Measurements from ENCODE around the gene HDHD3. TPM values are rescaled to one million over a fixed set of nuclear protein-coding genes. Genes with fewer than 3 reads are reported as not detected.
A peak's percentile ranks its signal among the peaks of the same experiment; 100 is the strongest.

The HDHD3 gene
- polyA plus RNA-seq, 1 donor (not counting 4 experiments of a cell fraction or from before 2014, with no cell fraction given) = 14.7 TPM

GRCh38 chr9:113401027-113401792 lies 24.4 kb upstream of the HDHD3 start, which contains the start of gene ALAD:
ALAD (minus strand) TSS chr9:113401284; CDS start chr9:113393559, 7,725 bp downstream.
- no peak for TF ChIP-seq EZH2 (IDR thresholded peaks at IDR 0.05; ENCODE audit: low read length)
- TF ChIP-seq, protein P1, sequence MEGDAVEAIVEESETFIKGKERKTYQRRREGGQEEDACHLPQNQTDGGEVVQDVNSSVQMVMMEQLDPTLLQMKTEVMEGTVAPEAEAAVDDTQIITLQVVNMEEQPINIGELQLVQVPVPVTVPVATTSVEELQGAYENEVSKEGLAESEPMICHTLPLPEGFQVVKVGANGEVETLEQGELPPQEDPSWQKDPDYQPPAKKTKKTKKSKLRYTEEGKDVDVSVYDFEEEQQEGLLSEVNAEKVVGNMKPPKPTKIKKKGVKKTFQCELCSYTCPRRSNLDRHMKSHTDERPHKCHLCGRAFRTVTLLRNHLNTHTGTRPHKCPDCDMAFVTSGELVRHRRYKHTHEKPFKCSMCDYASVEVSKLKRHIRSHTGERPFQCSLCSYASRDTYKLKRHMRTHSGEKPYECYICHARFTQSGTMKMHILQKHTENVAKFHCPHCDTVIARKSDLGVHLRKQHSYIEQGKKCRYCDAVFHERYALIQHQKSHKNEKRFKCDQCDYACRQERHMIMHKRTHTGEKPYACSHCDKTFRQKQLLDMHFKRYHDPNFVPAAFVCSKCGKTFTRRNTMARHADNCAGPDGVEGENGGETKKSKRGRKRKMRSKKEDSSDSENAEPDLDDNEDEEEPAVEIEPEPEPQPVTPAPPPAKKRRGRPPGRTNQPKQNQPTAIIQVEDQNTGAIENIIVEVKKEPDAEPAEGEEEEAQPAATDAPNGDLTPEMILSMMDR (optimal IDR thresholded peaks at IDR 0.05 in 1 of 3, IDR thresholded peaks at IDR 0.05 in 1 of 3, conservative IDR thresholded peaks at IDR 0.05 in 1 of 3; ENCODE audit: extremely low read depth in 1 of 3, insufficient read depth in 2 of 3, low read length in 3 of 3) = peak; percentile 88 to 95 (median 88)
- Histone ChIP-seq H3K27me3 (ENCODE audit: control insufficient read depth, extremely low read depth, insufficient read depth, low read length) (no peaks in the 10 kb centered on the region), H3K9ac (ENCODE audit: control insufficient read depth, extremely low read depth, insufficient read depth, low read length) (peak within 1 kb of the TSS; percentile 64), H3K36me3 (ENCODE audit: control insufficient read depth in 2 of 2, extremely low read depth in 1 of 2, insufficient read depth in 2 of 2, low read length in 2 of 2) (no peaks in the 10 kb centered on the region), H3K4me3 (ENCODE audit: control insufficient read depth in 2 of 3, extremely low read depth in 1 of 3, insufficient read depth in 2 of 3, low read depth in 1 of 3, low read length in 3 of 3) (peak within 1 kb of the TSS; percentile 78 to 85 (median 78)), H3K9me3 (ENCODE audit: control insufficient read depth, low read depth, low read length) (no peaks in the 10 kb centered on the region), H3K27ac (ENCODE audit: control insufficient read depth, insufficient read depth, low read length) (peak within 1 kb of the TSS; percentile 61), H2AFZ (ENCODE audit: control insufficient read depth, low read length) (peak within 1 kb of the TSS; percentile 95), H3K4me2 (ENCODE audit: control insufficient read depth, extremely low read depth, insufficient read depth, low read depth, low read length) (peak within 1 kb of the TSS; percentile 97), H3K4me1 (ENCODE audit: control insufficient read depth, extremely low read depth, insufficient read depth, low read length) (peaks cover 25% of the 10 kb centered on the region), H3K79me2 (ENCODE audit: control insufficient read depth, insufficient read depth, low read length) (no peaks in the 10 kb centered on the region), H3K9me1 (ENCODE audit: control insufficient read depth, extremely low read depth, insufficient read depth, low read length) (no peaks in the 10 kb centered on the region), H4K20me1 (ENCODE audit: control insufficient read depth, extremely low read depth, insufficient read depth, low read length) (no peaks in the 10 kb centered on the region)
- peak; percentile 87 for DNase-seq (ENCODE audit: low read depth, low spot score)
- dilution Hi-C loops (cut with MboI; ENCODE audit: extremely low pct_ligation_motif_present, low sequenced_read_pairs) = loop anchor here (10.0 kb wide), 1 partner anchor 56 kb away; the partner anchor contains the start of genes BSPRY and WDR31
- peak; percentile 52 for FAIRE-seq

- dilution Hi-C loops (cut with MboI; ENCODE audit: extremely low pct_ligation_motif_present, low sequenced_read_pairs) = loop anchor here (10.0 kb wide), 1 partner anchor 55 kb away; the partner anchor contains the start of genes BSPRY and WDR31
- H3K9me1 ChIP-seq (ENCODE audit: control insufficient read depth, extremely low read depth, insufficient read depth, low read length) = no peaks in the 10 kb centered on the region
- H4K20me1 ChIP-seq (ENCODE audit: control insufficient read depth, extremely low read depth, insufficient read depth, low read length) = no peaks in the 10 kb centered on the region
- H3K4me3 ChIP-seq (ENCODE audit: control insufficient read depth in 2 of 3, extremely low read depth in 1 of 3, insufficient read depth in 2 of 3, low read depth in 1 of 3, low read length in 3 of 3) = no peak overlapping the region
- TF ChIP-seq, protein P1 (optimal IDR thresholded peaks at IDR 0.05 in 1 of 3, IDR thresholded peaks at IDR 0.05 in 1 of 3, conservative IDR thresholded peaks at IDR 0.05 in 1 of 3; ENCODE audit: extremely low read depth in 1 of 3, insufficient read depth in 2 of 3, low read length in 3 of 3) = no peak
- TF ChIP-seq EZH2 (IDR thresholded peaks at IDR 0.05; ENCODE audit: low read length) = no peak
- H2AFZ ChIP-seq (ENCODE audit: control insufficient read depth, low read length) = no peak overlapping the region
- no peaks in the 10 kb centered on the region for H3K27me3 ChIP-seq (ENCODE audit: control insufficient read depth, extremely low read depth, insufficient read depth, low read length)
- peaks cover 0 to 2% of the 10 kb centered on the region in 2 experiments for H3K36me3 ChIP-seq (ENCODE audit: control insufficient read depth in 2 of 2, extremely low read depth in 1 of 2, insufficient read depth in 2 of 2, low read length in 2 of 2)
- no peak overlapping the region for H3K27ac ChIP-seq (ENCODE audit: control insufficient read depth, insufficient read depth, low read length)
- no peak for FAIRE-seq
- no peaks in the 10 kb centered on the region for H3K79me2 ChIP-seq (ENCODE audit: control insufficient read depth, insufficient read depth, low read length)
- DNase-seq (ENCODE audit: low read depth, low spot score) = no peak
- no peak overlapping the region for H3K9ac ChIP-seq (ENCODE audit: control insufficient read depth, extremely low read depth, insufficient read depth, low read length)
- peak overlapping the region; percentile 71 for H3K4me2 ChIP-seq (ENCODE audit: control insufficient read depth, extremely low read depth, insufficient read depth, low read depth, low read length)
- H3K9me3 ChIP-seq (ENCODE audit: control insufficient read depth, low read depth, low read length) = no peaks in the 10 kb centered on the region
- H3K4me1 ChIP-seq (ENCODE audit: control insufficient read depth, extremely low read depth, insufficient read depth, low read length) = peaks cover 25% of the 10 kb centered on the region
These were observed 22.9 kb upstream of the HDHD3 start for GRCh38 chr9:113399646-113400200.
